PC-3 (cell line): Measurements from ENCODE around the gene GNAZ.

ENCODE experiments used
- EZH2 ChIP-seq: fragments of 300-600 bp; sonication (generic); IDR thresholded peaks from one replicate; pipeline ENCODE4 v1.6.1; 2017; ENCODE audit warnings: antibody characterized with exemption, mild to moderate bottlenecking, low read length; ENCODE audit not compliant: unreplicated experiment
- EZH2phosphoT487 ChIP-seq: fragments of 300-600 bp; sonication (generic); IDR thresholded peaks from 2 replicates; pipeline ENCODE4 v1.6.1; 2018; ENCODE audit warnings: mild to moderate bottlenecking, antibody characterized with exemption, low read length, borderline replicate concordance
- TF ChIP-seq, protein P1 (sequence below): fragments of 300-600 bp; sonication (generic); conservative IDR thresholded peaks from 2 replicates; pipeline ENCODE4 v1.5.1; 2017; ENCODE audit warnings: antibody characterized with exemption, low read depth, mild to moderate bottlenecking, low read length

DNA sequence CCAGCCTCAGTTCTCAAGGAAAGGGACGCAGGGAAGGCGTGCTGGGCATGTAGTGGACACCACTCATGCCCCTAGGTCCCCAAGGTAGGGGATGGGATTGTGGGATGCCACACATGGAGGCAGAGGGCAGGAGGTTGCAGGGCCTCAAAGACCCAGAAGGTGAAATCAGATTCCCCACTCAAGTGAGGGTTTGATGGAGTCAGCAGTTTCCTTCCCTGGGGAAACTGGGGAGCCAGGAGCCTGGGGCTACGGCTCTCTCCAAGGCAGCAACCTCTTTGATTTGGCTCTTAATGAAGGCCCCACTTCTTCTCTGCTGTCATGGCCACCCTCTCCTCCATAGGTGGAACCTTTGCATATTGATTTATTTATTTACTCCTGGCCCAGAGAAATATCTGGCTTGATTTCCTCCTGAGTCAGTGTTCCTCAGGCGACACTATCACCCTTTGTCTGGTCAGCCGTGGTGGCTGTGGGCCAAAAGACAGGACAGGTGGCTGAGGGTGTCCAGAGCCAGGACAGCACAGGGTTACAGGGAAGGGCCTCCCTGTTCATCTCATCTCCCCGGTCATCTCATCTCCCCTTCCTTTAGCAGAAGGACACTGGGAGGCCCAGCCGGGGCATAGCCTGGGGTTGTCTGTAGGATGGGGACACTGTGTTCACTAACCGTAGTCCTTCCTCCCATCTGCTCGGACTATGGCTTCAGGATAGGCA lies 9.6 kb downstream of the GNAZ start:
- TF ChIP-seq EZH2 (no peak), EZH2phosphoT487 (no peak)
- TF ChIP-seq, protein P1, sequence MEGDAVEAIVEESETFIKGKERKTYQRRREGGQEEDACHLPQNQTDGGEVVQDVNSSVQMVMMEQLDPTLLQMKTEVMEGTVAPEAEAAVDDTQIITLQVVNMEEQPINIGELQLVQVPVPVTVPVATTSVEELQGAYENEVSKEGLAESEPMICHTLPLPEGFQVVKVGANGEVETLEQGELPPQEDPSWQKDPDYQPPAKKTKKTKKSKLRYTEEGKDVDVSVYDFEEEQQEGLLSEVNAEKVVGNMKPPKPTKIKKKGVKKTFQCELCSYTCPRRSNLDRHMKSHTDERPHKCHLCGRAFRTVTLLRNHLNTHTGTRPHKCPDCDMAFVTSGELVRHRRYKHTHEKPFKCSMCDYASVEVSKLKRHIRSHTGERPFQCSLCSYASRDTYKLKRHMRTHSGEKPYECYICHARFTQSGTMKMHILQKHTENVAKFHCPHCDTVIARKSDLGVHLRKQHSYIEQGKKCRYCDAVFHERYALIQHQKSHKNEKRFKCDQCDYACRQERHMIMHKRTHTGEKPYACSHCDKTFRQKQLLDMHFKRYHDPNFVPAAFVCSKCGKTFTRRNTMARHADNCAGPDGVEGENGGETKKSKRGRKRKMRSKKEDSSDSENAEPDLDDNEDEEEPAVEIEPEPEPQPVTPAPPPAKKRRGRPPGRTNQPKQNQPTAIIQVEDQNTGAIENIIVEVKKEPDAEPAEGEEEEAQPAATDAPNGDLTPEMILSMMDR = no peak
